Erythroblast (primary cell): Measurements from ENCODE around the gene ZNF536.

Experiments used
- GATA1 ChIP-seq: IDR thresholded peaks from 2 replicates; pipeline ENCODE4 v1.6.1; 2011; ENCODE audit warnings: low read depth, mild to moderate bottlenecking, control low read depth, low read length, moderate library complexity
- POLR2A ChIP-seq: IDR thresholded peaks from 2 replicates; pipeline ENCODE4 v1.6.1; 2011; ENCODE audit warnings: mild to moderate bottlenecking, low read length

GRCh38 chr19:30497034-30497433, 124.8 kb downstream of the ZNF536 start:
- TF ChIP-seq POLR2A (no peak), GATA1 (no peak)
